Measurements from ENCODE around the gene NEK9.
"Not testable (repeated sequence)": the region's sequence is repeated elsewhere in the genome, so short reads cannot be mapped to it uniquely, and the experiment has no call there.

NEK9 gene

GRCh38 chr14:75088153-75088552 is 38.7 kb downstream of the NEK9 start:
- Histone ChIP-seq H3K4me3 (no peak overlapping the region), H3K9me3 (no peaks in the 10 kb centered on the region), H3K36me3 (replicated peaks) (peaks cover 65% of the 10 kb centered on the region), H3K4me1 (no peaks in the 10 kb centered on the region), H3K27me3 (ENCODE audit: low read depth) (no peaks in the 10 kb centered on the region)
- no peak for DNase-seq (ENCODE audit: low spot score in 2 of 2)
- in situ Hi-C loops (cut with MboI; ENCODE audit: low sequenced_read_pairs), result loop anchor here (25.0 kb wide), 1 partner anchor 151 kb away; no protein-coding TSS in a partner anchor

DNA sequence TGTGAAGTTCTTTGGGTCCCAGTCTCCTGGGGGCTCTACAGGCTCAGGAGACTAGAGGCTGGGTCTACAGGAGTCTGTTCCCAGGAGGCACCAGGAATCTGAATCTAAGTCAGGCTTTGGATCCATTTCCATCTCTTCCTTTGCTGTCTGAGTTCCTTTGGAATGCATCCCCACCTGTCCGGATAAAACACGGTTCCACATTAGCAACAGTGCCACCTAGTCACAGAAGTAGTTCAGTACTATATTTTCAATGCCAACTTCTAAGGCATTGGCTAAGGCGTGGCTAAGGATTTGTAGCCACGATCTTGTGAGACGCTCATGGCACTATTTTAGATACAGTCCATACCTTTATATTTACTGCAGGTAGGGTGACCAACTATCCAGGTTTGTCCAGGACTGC is 42.3 kb downstream of the NEK9 start:
- H3K27me3 ChIP-seq (ENCODE audit: low read depth), result no peaks in the 10 kb centered on the region
- no peak for DNase-seq (ENCODE audit: low spot score in 2 of 2)
- no peaks in the 10 kb centered on the region for H3K9me3 ChIP-seq
- H3K4me3 ChIP-seq, result no peak overlapping the region
- peaks cover 72% of the 10 kb centered on the region for H3K36me3 ChIP-seq (replicated peaks)
- H3K4me1 ChIP-seq, result no peaks in the 10 kb centered on the region
- in situ Hi-C loops (cut with MboI; ENCODE audit: low sequenced_read_pairs), result loop anchor here (25.0 kb wide), 1 partner anchor 147 kb away; no protein-coding TSS in a partner anchor

GRCh38 chr14:75083271-75083670 is 43.6 kb downstream of the NEK9 start:
- in situ Hi-C loops (cut with MboI; ENCODE audit: low sequenced_read_pairs), result loop anchor here (25.0 kb wide), 1 partner anchor 146 kb away; no protein-coding TSS in a partner anchor
- Histone ChIP-seq H3K36me3 (replicated peaks) (peaks cover 66% of the 10 kb centered on the region), H3K4me3 (no peak overlapping the region), H3K27me3 (ENCODE audit: low read depth) (no peaks in the 10 kb centered on the region), H3K4me1 (no peaks in the 10 kb centered on the region), H3K9me3 (no peaks in the 10 kb centered on the region)
- no peak for DNase-seq (ENCODE audit: low spot score in 2 of 2)

- DNase-seq (ENCODE audit: low spot score in 2 of 2), result no peak
- in situ Hi-C loops (cut with MboI; ENCODE audit: low sequenced_read_pairs), result loop anchor here (25.0 kb wide), 1 partner anchor 144 kb away; no protein-coding TSS in a partner anchor
- H3K9me3 ChIP-seq, result no peaks in the 10 kb centered on the region
- H3K4me3 ChIP-seq, result no peak overlapping the region
- H3K4me1 ChIP-seq, result no peaks in the 10 kb centered on the region
- no peaks in the 10 kb centered on the region for H3K27me3 ChIP-seq (ENCODE audit: low read depth)
- peaks cover 51% of the 10 kb centered on the region for H3K36me3 ChIP-seq (replicated peaks)
Observed at GRCh38 chr14:75081660-75082229, 45.1 kb downstream of the NEK9 start.

DNA sequence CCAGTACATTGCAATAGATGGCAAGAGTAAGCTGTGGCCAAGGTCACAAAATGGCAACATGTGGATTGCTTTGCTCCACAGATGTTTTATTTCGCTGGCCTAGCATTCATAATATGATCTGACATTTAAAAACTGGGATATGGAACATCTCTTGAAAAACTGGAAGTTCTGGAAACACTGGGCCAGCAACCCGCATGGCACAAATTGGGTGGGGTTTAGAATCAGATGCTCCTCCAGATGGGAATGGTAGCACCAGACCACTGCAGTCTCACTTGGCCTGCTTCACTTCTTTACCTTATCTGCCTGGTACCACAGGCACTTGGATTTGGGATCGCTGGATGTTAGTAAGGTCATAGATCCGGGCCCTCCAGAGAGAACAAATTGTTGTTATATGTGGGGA is 47.3 kb downstream of the NEK9 start:
- in situ Hi-C loops (cut with MboI; ENCODE audit: low sequenced_read_pairs), result loop anchor here (25.0 kb wide), 1 partner anchor 142 kb away; no protein-coding TSS in a partner anchor
- Histone ChIP-seq H3K4me3 (no peak overlapping the region), H3K27me3 (ENCODE audit: low read depth) (no peaks in the 10 kb centered on the region), H3K4me1 (no peaks in the 10 kb centered on the region), H3K9me3 (no peaks in the 10 kb centered on the region), H3K36me3 (replicated peaks) (peaks cover 28% of the 10 kb centered on the region)
- DNase-seq (ENCODE audit: low spot score in 2 of 2), result no peak

GRCh38 chr14:75077794-75078193 is 49.1 kb downstream of the NEK9 start:
- in situ Hi-C loops (cut with MboI; ENCODE audit: low sequenced_read_pairs), result loop anchor here (25.0 kb wide), 1 partner anchor 140 kb away; no protein-coding TSS in a partner anchor
- Histone ChIP-seq H3K9me3 (no peaks in the 10 kb centered on the region), H3K4me3 (no peak overlapping the region), H3K4me1 (no peaks in the 10 kb centered on the region), H3K27me3 (ENCODE audit: low read depth) (no peaks in the 10 kb centered on the region), H3K36me3 (replicated peaks) (peaks cover 11% of the 10 kb centered on the region)
- no peak for DNase-seq (ENCODE audit: low spot score in 2 of 2)

DNA sequence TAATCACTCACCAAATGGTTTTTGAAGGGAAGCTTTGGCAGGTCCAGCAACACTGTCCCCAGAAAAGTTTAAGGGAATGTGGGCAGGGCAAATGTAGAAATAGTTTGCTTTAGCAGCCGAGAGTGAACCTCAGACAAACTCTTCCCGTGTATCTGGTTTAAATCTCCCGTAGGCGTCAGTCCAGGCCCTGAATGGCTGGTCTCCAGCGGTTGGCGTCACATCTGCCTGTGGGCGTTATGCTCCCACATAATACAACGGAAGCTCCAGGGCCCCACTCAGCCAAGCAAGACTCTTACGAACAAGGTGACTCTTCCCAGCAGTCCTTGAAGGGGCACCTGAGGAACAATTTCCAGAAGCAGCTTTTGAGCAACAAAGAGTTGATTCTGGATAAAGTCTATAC is 56.5 kb downstream of the NEK9 start:
- H3K36me3 ChIP-seq (replicated peaks), result no peaks in the 10 kb centered on the region
- no peak for DNase-seq (ENCODE audit: low spot score in 2 of 2)
- no peaks in the 10 kb centered on the region for H3K4me1 ChIP-seq
- no peaks in the 10 kb centered on the region for H3K9me3 ChIP-seq
- H3K27me3 ChIP-seq (ENCODE audit: low read depth), result no peaks in the 10 kb centered on the region
- in situ Hi-C loops (cut with MboI; ENCODE audit: low sequenced_read_pairs), result no loop called here
- no peak overlapping the region for H3K4me3 ChIP-seq

DNA sequence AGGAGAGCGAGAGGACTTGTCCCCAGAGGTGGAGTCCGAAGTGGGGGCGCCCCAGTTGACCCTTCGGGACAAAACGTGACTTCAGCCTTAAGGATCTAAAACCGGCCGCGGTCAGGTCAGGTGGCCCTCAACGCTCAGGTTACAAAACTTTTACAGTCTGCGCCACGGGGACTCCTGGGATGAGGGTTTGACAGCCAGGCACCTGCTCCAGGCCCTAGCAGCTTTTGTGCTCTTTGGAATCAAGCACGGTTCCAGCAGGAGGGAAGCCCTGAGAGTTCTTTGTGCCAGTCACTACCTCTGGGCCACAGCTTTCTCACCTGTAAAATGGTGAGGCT is 57.1 kb downstream of the NEK9 start:
- Histone ChIP-seq H3K4me1 (no peaks in the 10 kb centered on the region), H3K27me3 (ENCODE audit: low read depth) (no peaks in the 10 kb centered on the region), H3K9me3 (no peaks in the 10 kb centered on the region), H3K4me3 (no peak overlapping the region), H3K36me3 (replicated peaks) (no peaks in the 10 kb centered on the region)
- in situ Hi-C loops (cut with MboI; ENCODE audit: low sequenced_read_pairs), result no loop called here
- no peak for DNase-seq (ENCODE audit: low spot score in 2 of 2)

DNA sequence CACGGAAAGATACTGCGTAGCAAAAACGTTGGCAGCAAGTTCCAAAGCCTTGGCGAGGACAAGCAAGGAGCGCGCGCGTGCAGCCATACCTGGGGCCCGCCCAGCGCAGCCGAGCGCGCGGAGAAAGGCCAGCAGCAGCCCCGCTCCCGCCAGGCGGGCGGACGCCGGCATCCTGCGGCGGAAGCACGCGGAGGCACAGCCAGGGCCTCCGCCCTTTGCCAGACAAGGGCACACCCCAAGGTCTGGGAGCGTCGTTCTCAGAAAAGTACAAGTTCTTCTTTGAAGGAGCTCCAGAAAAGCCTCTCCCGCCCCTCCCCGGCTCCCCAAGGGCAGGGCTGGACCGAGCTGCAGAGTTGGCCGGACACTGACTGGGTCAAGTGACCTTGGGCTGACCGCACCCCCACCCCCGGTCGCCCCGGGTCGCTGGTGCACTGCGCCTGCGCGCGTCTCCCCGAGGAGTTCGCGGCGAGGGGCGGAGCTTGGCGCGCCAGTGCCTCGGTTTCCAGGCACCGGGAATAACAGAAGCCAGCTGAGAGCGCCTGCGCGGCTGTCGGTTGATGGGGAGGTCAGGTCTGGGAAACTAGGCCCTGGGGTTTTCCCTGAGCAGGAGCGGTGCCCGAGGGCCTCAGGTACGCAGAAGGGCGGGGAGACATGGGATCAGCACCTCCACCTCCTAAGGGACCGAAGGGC is 57.6 kb downstream of the NEK9 start, which contains the start of gene ZC2HC1C:
ZC2HC1C (plus strand) TSS at position 521 of the 690 bp plus-strand sequence. CDS start 933 bp downstream, outside the sequence.
- Histone ChIP-seq H3K36me3 (replicated peaks) (no peaks in the 10 kb centered on the region), H3K4me1 (no peaks in the 10 kb centered on the region; the same call in 1 of the 2 replicates), H3K4me3 (no peak within 1 kb of the TSS), H3K9me3 (no peaks in the 10 kb centered on the region), H3K27me3 (ENCODE audit: low read depth) (no peaks in the 10 kb centered on the region)
- in situ Hi-C loops (cut with MboI; ENCODE audit: low sequenced_read_pairs), result no loop called here
- DNase-seq (ENCODE audit: low spot score in 2 of 2), result no peak

DNA sequence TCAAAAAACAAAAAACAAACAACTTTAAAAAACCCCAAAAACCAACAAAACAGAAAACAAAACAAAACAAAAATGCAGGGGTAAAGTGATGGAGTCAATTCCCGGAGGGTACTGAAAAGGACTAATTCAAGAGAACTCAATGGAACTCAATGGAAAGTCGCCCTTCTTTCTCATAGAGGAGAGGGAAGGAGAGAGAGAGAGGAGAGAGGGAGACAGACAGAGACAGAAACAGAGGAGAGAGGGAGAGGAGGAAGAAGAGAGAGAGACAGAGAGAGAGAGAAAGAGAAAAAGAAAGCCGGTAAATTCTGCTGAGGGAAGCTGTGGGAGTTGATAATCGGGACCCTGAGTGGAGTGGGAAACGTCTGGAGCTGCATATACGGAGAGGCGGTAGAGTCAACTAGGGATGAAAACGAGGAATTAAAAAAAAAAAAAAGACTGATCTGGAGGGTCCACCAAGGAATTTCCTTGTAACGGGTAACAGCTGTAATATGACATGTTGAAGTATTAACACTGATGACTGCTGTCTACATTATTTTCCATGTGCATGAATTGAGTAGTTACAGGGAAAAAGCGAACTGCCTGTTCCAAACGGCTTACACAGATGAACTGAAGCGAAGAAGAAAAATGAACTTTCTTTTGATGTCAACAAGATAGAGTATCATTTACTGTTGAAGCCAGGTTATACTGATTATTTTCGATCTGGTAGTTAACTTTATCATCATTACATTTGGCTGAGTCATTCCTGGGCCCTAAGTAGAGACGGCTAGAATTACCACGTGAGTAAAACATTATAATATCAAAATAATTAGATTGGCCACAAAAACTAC is 58.3 kb downstream of the NEK9 start:
- Histone ChIP-seq H3K4me3 (no peak overlapping the region), H3K4me1 (no peaks in the 10 kb centered on the region; the same call in 1 of the 2 replicates), H3K27me3 (ENCODE audit: low read depth) (no peaks in the 10 kb centered on the region), H3K36me3 (replicated peaks) (no peaks in the 10 kb centered on the region), H3K9me3 (no peaks in the 10 kb centered on the region)
- in situ Hi-C loops (cut with MboI; ENCODE audit: low sequenced_read_pairs), result no loop called here
- DNase-seq (ENCODE audit: low spot score in 2 of 2), result no peak

DNA sequence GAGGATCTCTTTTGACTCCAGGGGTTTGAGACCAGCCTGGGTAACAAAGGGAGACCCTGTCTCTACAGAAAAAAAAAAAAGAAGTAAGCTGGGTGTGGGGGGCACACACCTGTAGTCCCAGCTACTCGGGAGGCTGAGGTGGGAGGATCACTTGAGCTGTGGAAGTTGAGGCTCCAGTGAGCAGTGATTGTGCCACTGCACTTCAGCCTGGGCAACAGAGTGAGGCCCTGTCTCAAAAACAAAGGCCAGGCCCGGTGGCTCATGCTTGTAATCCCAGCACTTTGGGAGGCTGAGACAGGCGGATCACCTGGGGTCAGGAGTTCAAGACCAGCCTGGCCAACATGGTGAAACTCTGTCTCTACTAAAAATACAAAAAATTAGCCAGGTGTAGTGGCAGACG is 59.1 kb downstream of the NEK9 start:
- in situ Hi-C loops (cut with MboI; ENCODE audit: low sequenced_read_pairs); DNase-seq (ENCODE audit: low spot score in 2 of 2); H3K4me3 ChIP-seq: not testable (repeated sequence)

DNA sequence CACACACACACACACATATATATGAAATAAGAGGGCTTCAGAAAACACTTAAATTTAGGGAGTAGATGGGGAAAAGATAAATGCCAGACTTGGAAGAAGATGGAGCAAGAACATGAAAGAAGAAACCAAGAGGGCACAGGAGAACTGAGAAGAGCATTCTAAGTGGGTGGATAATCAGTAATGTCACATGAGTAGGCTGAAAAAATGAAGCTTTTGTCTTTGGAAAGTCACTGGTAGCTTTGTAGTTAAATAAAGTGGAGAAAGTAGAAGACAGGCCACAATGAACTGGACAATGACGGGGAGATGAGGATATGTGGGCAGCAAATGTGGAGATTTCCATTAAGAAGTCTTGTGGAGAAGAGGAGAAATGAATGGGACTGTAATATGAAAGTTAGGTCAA is 59.6 kb downstream of the NEK9 start:
- in situ Hi-C loops (cut with MboI; ENCODE audit: low sequenced_read_pairs), result no loop called here
- no peaks in the 10 kb centered on the region for H3K27me3 ChIP-seq (ENCODE audit: low read depth)
- H3K4me1 ChIP-seq, result peaks cover 4% of the 10 kb centered on the region
- H3K9me3 ChIP-seq, result no peaks in the 10 kb centered on the region
- H3K4me3 ChIP-seq, result no peak overlapping the region
- H3K36me3 ChIP-seq (replicated peaks), result no peaks in the 10 kb centered on the region
- DNase-seq (ENCODE audit: low spot score in 2 of 2), result no peak

More for the DNA sequence above, 59.1 kb downstream of the NEK9 start:
- not testable (repeated sequence) for H3K9me3 ChIP-seq; H3K4me1 ChIP-seq; H3K27me3 ChIP-seq (ENCODE audit: low read depth); H3K36me3 ChIP-seq (replicated peaks)

DNA sequence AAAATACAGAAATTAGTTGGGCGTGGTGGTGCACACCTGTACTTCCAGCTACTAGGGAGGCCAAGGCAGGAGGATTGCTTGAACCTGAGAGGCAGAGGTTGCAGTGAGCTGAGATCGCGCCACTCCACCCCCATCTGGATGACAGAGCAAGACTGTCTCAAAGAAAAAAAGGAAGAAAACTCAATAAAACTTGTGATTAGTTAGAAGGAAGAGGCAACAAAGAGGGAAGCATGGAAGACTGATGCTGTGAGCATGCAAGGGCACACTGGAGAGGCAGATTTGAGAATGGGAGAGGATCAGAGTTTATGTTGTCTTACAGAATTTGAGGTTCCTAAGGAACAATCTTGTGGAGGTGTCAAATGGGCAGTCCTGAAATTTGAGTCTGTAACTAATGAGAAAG is 60.2 kb downstream of the NEK9 start:
- no peaks in the 10 kb centered on the region for H3K27me3 ChIP-seq (ENCODE audit: low read depth)
- no peaks in the 10 kb centered on the region for H3K9me3 ChIP-seq
- in situ Hi-C loops (cut with MboI; ENCODE audit: low sequenced_read_pairs), result no loop called here
- DNase-seq (ENCODE audit: low spot score in 2 of 2), result no peak
- no peaks in the 10 kb centered on the region for H3K36me3 ChIP-seq (replicated peaks)
- no peak overlapping the region for H3K4me3 ChIP-seq
- peaks cover 4% of the 10 kb centered on the region for H3K4me1 ChIP-seq

GRCh38 chr14:75064205-75064567 is 62.7 kb downstream of the NEK9 start:
- Histone ChIP-seq H3K9me3 (no peaks in the 10 kb centered on the region), H3K4me1 (peaks cover 4% of the 10 kb centered on the region), H3K4me3 (peak overlapping the region; percentile 81), H3K36me3 (replicated peaks) (peaks cover 14% of the 10 kb centered on the region), H3K27me3 (ENCODE audit: low read depth) (no peaks in the 10 kb centered on the region)
- in situ Hi-C loops (cut with MboI; ENCODE audit: low sequenced_read_pairs), result no loop called here
- DNase-seq (ENCODE audit: low spot score in 2 of 2), result no peak
